Activated naive CD8-positive, alpha-beta T cell treated with anti-CD3 and anti-CD28 coated beads, Interleukin-2, amount 10 ng/mL, durations not matched to agents 7 days and 5 days (primary cell): ENCODE results near the gene ULK4. TPM values are rescaled to one million over a fixed set of nuclear protein-coding genes. Genes with fewer than 3 reads are reported as not detected.
"Not testable (repeated sequence)": the region's sequence is repeated elsewhere in the genome, so short reads cannot be mapped to it uniquely, and the experiment has no call there.

ENCODE experiments used
- ATAC-seq: fragments of 150-1000 bp; cut with Tn5 transposase; one replicate; pipeline ENCODE4 v1.10.0; 2021; ENCODE audit warnings: low read depth, moderate library complexity
- POLR2A ChIA-PET: fragments of 350-600 bp; sonication (Branson Sonifier 250); formaldehyde crosslinking; loops from one replicate; lab custom pipeline; 2021; ENCODE audit warnings: antibody characterized with exemption; lab: Charles Lee
- DNase-seq: peaks from one replicate; pipeline ENCODE4 v3.0.0; 2021
- H3K27ac Mint-ChIP-seq: one replicate; pipeline ENCODE4 v1.8.0; 2022; ENCODE audit warnings: mild to moderate bottlenecking, mixed read lengths
- H3K27me3 Mint-ChIP-seq: one replicate; pipeline ENCODE4 v1.8.0; 2022; ENCODE audit warnings: mild to moderate bottlenecking, moderate library complexity, mixed read lengths
- H3K36me3 Mint-ChIP-seq: one replicate; pipeline ENCODE4 v1.8.0; 2021; ENCODE audit warnings: mild to moderate bottlenecking, mixed read lengths
- H3K4me1 Mint-ChIP-seq: one replicate; pipeline ENCODE4 v1.8.0; 2021; ENCODE audit warnings: mixed read lengths
- H3K4me3 Mint-ChIP-seq: one replicate; pipeline ENCODE4 v1.8.0; 2022; ENCODE audit warnings: mild to moderate bottlenecking, moderate library complexity, mixed read lengths
- H3K9me3 Mint-ChIP-seq: one replicate; pipeline ENCODE4 v1.8.0; 2021; ENCODE audit warnings: mixed read lengths
- total RNA-seq, 2 experiments: library from RNA; stranded (reverse); gene quantifications; one replicate each; pipeline ENCODE4 v1.2.3, GENCODE V29; 2021

The ULK4 gene
- total RNA-seq, 2 experiments from 2014 or later = 18.6 to 19.0 TPM

DNA sequence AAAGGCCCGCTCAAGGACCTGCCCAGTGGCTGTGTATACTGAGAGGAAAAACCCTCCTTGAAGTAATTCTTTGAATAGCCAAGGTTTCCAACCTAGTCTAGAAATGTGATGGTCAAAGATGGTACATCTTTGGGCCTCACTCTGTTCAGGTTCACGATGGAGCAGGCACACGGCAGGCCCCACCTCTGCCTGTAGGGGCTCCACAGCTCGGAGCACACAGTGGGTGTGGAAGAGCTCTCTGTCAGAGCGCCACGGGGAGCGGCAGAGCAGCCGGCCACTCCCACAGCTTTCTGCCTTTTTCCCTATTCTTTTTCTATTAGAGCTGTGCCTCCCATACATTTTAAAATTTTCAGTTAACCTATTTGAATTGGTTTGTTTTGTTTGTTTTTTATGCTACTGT, 673.1 kb downstream of the ULK4 start:
- Mint-ChIP-seq H3K36me3 (peaks cover 2% of the 10 kb centered on the region), H3K4me3 (no peak overlapping the region), H3K9me3 (no peaks in the 10 kb centered on the region), H3K4me1 (peaks cover 1% of the 10 kb centered on the region), H3K27me3 (no peaks in the 10 kb centered on the region), H3K27ac (no peak overlapping the region)
- POLR2A ChIA-PET = no interaction called here
- DNase-seq = no peak
- no peak for ATAC-seq

- Mint-ChIP-seq H3K4me1 (peaks cover 1% of the 10 kb centered on the region), H3K27ac (no peak overlapping the region), H3K9me3 (no peaks in the 10 kb centered on the region), H3K27me3 (no peaks in the 10 kb centered on the region), H3K36me3 (peaks cover 2% of the 10 kb centered on the region), H3K4me3 (no peak overlapping the region)
- POLR2A ChIA-PET = no interaction called here
- DNase-seq (no peak), ATAC-seq (no peak)
Measured at GRCh38 chr3:41286305-41286704, 675.6 kb downstream of the ULK4 start.

- H3K27me3 Mint-ChIP-seq, POLR2A ChIA-PET, H3K36me3 Mint-ChIP-seq, ATAC-seq, DNase-seq, H3K27ac Mint-ChIP-seq, H3K4me3 Mint-ChIP-seq, H3K4me1 Mint-ChIP-seq, H3K9me3 Mint-ChIP-seq: not testable (repeated sequence)
Measured at GRCh38 chr3:41284934-41285333, 677.0 kb downstream of the ULK4 start.

DNA sequence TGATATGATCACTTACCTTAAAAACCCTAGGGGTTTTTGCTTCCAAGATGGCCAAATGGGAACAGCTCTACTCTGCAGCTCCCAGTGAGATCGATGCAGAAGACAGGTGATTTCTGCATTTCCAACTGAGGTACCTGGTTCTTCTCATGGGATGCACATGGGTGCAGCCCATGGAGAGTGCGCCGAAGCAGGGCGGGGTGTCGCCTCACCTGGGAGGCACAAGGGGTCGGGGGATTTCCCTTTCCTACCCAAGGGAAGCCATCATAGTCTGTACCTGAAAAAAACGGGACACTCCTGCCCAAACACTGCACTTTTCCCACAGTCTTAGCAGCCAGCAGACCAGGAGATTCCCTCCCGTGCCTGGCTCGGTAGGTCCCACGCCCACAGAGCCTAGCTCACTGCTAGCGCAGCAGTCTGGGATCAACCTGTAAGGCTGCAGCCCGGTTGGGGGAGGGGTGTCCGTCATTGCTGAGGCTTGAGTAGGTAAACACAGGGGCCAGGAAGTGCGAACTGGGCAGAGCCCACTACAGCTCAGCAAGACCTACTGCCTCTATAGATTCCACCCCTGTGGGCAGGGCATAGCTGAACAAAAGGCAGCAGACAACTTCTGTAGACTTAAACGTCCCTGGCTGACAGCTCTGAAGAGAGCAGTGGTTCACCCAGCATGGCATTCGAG, 684.0 kb downstream of the ULK4 start:
- Mint-ChIP-seq H3K27ac (no peak overlapping the region), H3K4me3 (no peak overlapping the region), H3K27me3 (no peaks in the 10 kb centered on the region), H3K36me3 (peaks cover 2% of the 10 kb centered on the region), H3K9me3 (peaks cover 2% of the 10 kb centered on the region), H3K4me1 (no peaks in the 10 kb centered on the region)
- DNase-seq (no peak), ATAC-seq (no peak)
- POLR2A ChIA-PET = no interaction called here

GRCh38 chr3:41276191-41276590, 685.7 kb downstream of the ULK4 start:
- no peaks in the 10 kb centered on the region for H3K4me1 Mint-ChIP-seq
- DNase-seq = no peak
- no peak overlapping the region for H3K27ac Mint-ChIP-seq
- peaks cover 2% of the 10 kb centered on the region for H3K36me3 Mint-ChIP-seq
- no peak overlapping the region for H3K4me3 Mint-ChIP-seq
- no peak for ATAC-seq
- H3K27me3 Mint-ChIP-seq = no peaks in the 10 kb centered on the region
- peaks cover 6% of the 10 kb centered on the region for H3K9me3 Mint-ChIP-seq
- POLR2A ChIA-PET = no interaction called here

- ATAC-seq = no peak
- POLR2A ChIA-PET = no interaction called here
- H3K27me3 Mint-ChIP-seq = no peaks in the 10 kb centered on the region
- DNase-seq = no peak
- H3K27ac Mint-ChIP-seq = no peak overlapping the region
- peaks cover 8% of the 10 kb centered on the region for H3K9me3 Mint-ChIP-seq
- H3K4me3 Mint-ChIP-seq = no peak overlapping the region
- H3K4me1 Mint-ChIP-seq = no peaks in the 10 kb centered on the region
- H3K36me3 Mint-ChIP-seq = peaks cover 2% of the 10 kb centered on the region
Measured at GRCh38 chr3:41274944-41275668, 686.8 kb downstream of the ULK4 start.

DNA sequence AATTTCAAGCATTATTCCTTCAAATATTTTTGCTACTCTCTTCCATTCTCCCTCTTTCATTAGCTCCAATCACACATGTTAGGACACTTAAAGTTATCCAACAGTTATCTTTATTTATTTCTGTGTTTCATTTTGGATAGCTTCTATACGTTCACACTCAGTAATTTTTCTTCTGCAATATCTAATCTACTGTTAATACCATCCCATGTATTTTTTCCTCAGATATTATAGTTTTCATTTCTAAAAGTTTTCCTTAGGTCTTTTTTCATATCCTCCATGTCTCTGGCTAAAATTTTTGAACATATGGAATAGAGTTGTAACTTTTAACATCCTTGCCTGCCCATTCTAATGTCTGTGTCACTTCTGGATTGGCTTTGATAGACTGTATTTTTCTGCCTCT, 689.2 kb downstream of the ULK4 start:
- Mint-ChIP-seq H3K4me3 (no peak overlapping the region), H3K36me3 (peaks cover 2% of the 10 kb centered on the region), H3K27ac (no peak overlapping the region), H3K4me1 (no peaks in the 10 kb centered on the region), H3K9me3 (peaks cover 8% of the 10 kb centered on the region), H3K27me3 (no peaks in the 10 kb centered on the region)
- DNase-seq (no peak), ATAC-seq (no peak)
- POLR2A ChIA-PET = no interaction called here

DNA sequence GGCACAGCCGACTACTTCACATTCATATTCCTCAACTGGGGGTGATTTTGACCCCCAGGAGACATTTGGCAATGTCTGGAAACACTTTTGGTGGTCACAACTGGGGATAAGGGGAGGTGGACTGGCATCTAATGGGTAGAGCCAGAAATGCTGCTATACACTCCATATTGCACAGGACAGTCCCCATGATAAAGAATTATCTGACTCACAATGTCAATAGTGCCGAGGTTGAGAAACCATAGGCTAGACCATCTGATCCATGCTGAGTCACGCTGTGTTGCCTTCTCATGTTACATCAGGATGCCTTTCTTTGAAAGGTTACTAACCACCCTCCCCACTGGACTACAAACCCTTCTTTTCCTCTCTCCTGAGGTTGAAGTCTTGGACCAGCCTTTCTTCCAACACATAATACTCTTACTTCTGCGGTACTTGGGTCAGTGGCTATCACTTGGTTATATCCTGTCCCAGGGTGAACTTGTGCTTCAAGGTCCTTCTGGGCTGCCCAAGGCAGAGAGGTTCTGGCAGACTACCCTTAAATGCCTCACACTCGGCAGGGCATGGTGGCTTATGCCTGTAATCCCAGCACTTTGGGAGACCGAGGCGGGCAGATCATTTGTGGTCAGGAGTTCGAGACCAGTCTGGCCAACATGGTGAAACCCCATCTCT, 693.8 kb downstream of the ULK4 start:
- H3K27ac Mint-ChIP-seq = no peak overlapping the region
- ATAC-seq (no peak), DNase-seq (no peak)
- no peaks in the 10 kb centered on the region for H3K36me3 Mint-ChIP-seq
- H3K4me1 Mint-ChIP-seq = no peaks in the 10 kb centered on the region
- H3K27me3 Mint-ChIP-seq = no peaks in the 10 kb centered on the region
- H3K4me3 Mint-ChIP-seq = no peak overlapping the region
- peaks cover 6% of the 10 kb centered on the region for H3K9me3 Mint-ChIP-seq
- POLR2A ChIA-PET = no interaction called here

- Mint-ChIP-seq H3K27me3 (no peaks in the 10 kb centered on the region), H3K9me3 (peaks cover 6% of the 10 kb centered on the region), H3K36me3 (no peaks in the 10 kb centered on the region), H3K27ac (no peak overlapping the region), H3K4me1 (no peaks in the 10 kb centered on the region), H3K4me3 (no peak overlapping the region)
- POLR2A ChIA-PET = no interaction called here
- DNase-seq (no peak), ATAC-seq (no peak)
Measured at GRCh38 chr3:41265823-41266273, 696.1 kb downstream of the ULK4 start.

DNA sequence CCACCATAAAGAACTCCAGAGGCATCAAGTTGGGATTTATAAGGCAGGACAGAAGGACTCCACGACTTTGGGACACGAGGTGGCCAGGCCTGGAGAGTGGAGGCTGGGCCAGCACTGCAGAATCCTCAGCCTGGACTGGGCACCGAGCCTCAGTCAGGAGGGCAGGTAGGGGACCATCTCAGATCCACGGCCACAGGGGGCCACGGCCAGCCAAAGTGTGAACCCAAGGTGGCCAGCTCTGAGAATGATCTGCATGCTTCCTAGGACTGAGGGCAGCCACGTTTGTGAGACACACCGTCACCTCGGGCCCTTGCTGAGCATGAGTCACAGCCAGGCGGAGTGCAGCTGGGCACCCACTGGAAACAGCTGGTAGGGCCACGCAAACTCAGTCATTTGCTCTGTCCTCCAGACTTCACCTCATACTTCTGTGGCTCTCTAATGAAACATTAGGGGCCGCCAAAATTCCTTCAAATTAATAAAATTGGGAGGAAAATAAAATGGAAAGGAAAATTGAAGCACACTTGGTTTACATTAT, 696.8 kb downstream of the ULK4 start:
- ATAC-seq (no peak), DNase-seq (no peak)
- no peak overlapping the region for H3K27ac Mint-ChIP-seq
- H3K36me3 Mint-ChIP-seq = no peaks in the 10 kb centered on the region
- H3K27me3 Mint-ChIP-seq = no peaks in the 10 kb centered on the region
- H3K9me3 Mint-ChIP-seq = peaks cover 3% of the 10 kb centered on the region
- H3K4me3 Mint-ChIP-seq = no peak overlapping the region
- POLR2A ChIA-PET = no interaction called here
- no peaks in the 10 kb centered on the region for H3K4me1 Mint-ChIP-seq

DNA sequence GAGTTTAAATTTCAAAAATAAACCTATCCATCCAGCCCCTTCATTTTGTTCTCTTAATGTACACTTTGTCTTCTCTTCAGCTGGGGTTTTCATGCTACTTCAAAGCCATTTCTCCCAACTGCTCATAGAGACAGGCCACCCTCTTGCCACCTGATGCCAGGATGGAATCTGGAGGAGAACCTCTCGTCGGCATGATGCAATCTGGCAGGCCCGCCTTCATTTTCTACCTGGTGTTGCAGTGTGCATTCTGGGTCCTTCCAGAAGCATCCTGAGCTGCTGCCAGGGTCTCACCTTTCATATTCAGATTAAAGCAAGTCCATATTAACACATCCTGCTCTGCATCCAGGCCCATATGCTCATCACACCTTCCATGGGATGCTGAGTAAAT, 701.8 kb downstream of the ULK4 start:
- Mint-ChIP-seq H3K4me1 (peaks cover 2% of the 10 kb centered on the region), H3K36me3 (no peaks in the 10 kb centered on the region), H3K27ac (no peak overlapping the region), H3K4me3 (no peak overlapping the region), H3K27me3 (no peaks in the 10 kb centered on the region), H3K9me3 (peaks cover 5% of the 10 kb centered on the region)
- DNase-seq (no peak), ATAC-seq (no peak)
- POLR2A ChIA-PET = no interaction called here

- peaks cover 5% of the 10 kb centered on the region for H3K9me3 Mint-ChIP-seq
- POLR2A ChIA-PET = no interaction called here
- H3K27ac Mint-ChIP-seq = no peak overlapping the region
- no peaks in the 10 kb centered on the region for H3K36me3 Mint-ChIP-seq
- no peak for DNase-seq
- H3K4me3 Mint-ChIP-seq = no peak overlapping the region
- no peak for ATAC-seq
- H3K27me3 Mint-ChIP-seq = no peaks in the 10 kb centered on the region
- H3K4me1 Mint-ChIP-seq = peaks cover 2% of the 10 kb centered on the region
Measured at GRCh38 chr3:41259449-41260062, 702.3 kb downstream of the ULK4 start.

DNA sequence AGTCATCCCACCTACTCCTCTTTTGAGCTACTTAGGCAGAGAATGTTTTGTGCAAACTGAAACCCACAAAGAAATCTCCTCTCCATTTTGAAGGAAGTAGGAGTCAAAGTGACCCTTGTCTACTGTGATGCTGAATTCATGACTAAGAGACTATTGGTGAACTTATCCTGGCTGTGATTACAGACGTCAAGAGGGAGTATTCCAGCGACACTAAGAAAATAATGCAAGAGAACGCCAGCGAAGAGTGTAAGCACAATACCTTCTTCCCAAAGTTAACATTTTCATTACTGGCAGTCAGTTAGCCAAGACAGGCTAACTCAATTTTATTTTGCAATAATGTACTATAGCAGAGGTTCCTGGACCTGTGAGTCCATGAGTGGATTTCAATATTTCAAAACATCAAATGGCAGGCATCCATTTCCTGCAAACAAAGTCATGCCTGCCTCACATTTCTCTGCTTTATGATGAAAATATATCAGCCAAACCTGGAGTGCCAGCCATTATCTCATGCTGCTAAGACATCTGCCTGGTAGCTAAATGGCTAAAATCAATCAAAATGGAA, 703.6 kb downstream of the ULK4 start:
- H3K4me3 Mint-ChIP-seq = no peak overlapping the region
- peaks cover 2% of the 10 kb centered on the region for H3K4me1 Mint-ChIP-seq
- no peak for ATAC-seq
- H3K27ac Mint-ChIP-seq = no peak overlapping the region
- no peaks in the 10 kb centered on the region for H3K27me3 Mint-ChIP-seq
- H3K9me3 Mint-ChIP-seq = peaks cover 5% of the 10 kb centered on the region
- H3K36me3 Mint-ChIP-seq = no peaks in the 10 kb centered on the region
- no peak for DNase-seq
- POLR2A ChIA-PET = no interaction called here
